HG02973 (cell line): ENCODE results near the gene VPS26A.

Experiments
- ATAC-seq: cut with Tn5 transposase; IDR thresholded peaks from one replicate; pipeline ENCODE4 v1.9.1; 2021; ENCODE audit warnings: moderate library complexity; ENCODE audit not compliant: unreplicated experiment

VPS26A gene

GRCh38 chr10:69123747-69124562, at the start of gene VPS26A:
VPS26A (plus strand) TSS chr10:69124178; CDS start chr10:69124278, 100 bp downstream.
- ATAC-seq, result peak; percentile 85

- no peak for ATAC-seq
Observed at GRCh38 chr10:69074532-69074931, 49.4 kb upstream of the VPS26A start.

DNA sequence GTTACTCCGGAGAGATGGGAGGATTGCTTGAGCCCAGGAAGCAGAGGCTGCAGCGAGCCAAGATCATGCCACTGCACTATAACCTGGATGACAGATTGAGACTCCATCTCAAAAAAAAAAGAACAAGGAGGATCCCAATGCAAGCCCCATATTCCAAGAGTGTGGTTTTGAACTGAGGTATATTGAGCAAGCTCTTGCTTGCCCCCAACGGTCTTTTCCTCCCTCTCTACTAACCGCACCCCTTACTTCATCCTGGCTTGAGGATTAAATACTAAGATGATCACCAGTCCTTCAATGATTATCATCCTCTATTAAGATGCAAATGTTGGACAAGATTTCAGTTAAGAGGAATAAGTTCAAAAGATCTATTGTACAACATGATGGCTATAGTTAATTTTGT, 48.5 kb upstream of the VPS26A start:
- no peak for ATAC-seq

DNA sequence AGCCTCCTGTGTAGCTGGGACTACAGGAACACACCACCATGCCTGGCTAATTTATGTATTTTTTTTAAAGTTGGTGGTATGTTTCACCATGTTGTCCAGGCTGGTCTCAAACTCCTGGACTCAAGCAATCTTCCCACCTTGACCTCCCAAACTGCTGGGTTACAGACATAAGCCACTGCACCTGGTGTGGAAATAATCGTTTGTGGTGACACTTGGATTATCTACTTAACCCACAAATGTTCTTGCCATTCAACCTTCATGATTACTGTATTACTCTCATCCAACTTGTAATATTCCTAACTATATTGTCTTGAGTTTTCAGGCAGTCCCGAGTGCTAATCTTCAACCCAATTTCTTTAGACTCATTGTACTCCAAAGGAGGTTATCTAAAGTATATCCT, 45.7 kb upstream of the VPS26A start:
- ATAC-seq, result no peak

- ATAC-seq, result no peak
Observed at GRCh38 chr10:69080226-69080625, 43.8 kb upstream of the VPS26A start.

- ATAC-seq, result no peak
Observed at GRCh38 chr10:69086001-69086509, 37.9 kb upstream of the VPS26A start.

DNA sequence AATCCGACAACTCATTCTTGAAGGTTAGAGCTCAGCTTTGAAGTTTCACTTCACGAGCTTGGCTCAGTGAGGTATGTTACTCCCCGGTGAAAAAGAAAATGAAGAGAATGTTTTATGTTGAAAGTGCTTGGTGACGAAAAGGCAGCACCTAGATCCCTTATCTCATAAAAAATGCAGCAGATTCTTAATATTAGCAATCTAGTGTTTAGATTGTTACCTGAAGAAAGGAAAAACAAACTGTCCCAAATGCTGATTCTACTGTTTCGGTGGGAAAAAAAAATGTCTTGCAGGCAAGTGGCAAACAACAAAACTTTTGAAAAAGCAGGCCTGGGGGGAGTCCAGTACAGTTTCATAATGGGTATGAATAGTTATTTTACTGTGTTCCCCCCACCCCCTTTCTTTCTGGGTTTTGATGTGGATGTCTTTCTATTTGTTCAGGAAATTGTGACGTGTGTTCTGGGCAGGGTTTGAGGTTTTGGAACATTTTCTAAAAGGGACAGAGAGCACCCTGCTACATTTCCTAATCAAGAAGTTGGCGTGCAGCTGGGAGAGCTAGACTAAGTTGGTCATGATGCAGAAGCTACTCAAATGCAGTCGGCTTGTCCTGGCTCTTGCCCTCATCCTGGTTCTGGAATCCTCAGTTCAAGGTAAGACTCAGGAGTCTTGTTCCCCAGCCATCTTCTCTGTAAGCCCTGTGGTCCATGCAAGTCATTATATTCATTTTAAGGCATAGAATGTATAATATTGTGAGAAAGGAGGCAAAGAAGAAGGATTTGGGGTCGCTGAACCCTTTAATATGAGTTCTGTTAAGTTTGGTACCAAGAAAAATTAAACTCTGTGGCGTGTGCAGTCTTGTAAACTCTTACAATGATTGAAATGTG, 36.1 kb upstream of the VPS26A start, which contains the start of gene SRGN:
TSS of gene SRGN (plus strand) at position 514 of the 881 bp plus-strand sequence. CDS start at position 569, 55 bp downstream.
- ATAC-seq, result peak; percentile 46

GRCh38 chr10:69088471-69088769, 35.6 kb upstream of the VPS26A start:
- no peak for ATAC-seq

GRCh38 chr10:69088801-69089501, 35.0 kb upstream of the VPS26A start:
- no peak for ATAC-seq

GRCh38 chr10:69089638-69090599, 34.1 kb upstream of the VPS26A start:
- ATAC-seq, result peak; percentile 44

DNA sequence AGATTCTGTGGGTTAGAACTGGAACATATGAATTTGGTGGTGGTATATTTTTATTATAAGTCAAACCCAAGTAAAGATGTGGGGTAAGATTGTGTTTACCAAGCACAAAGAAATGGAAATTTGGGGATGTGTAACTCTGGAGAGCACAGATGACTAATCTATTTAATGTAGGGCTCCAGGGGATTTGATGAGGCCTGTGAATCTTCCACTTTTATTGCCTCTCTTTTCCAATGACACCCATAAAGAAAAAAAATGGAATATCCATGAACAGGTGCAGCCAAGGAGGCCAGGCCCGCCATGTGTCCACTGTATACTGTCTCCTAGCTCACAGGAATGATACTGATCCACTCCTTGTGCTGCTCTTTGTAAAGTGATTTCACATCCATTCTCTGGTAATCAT, 33.3 kb upstream of the VPS26A start:
- no peak for ATAC-seq

DNA sequence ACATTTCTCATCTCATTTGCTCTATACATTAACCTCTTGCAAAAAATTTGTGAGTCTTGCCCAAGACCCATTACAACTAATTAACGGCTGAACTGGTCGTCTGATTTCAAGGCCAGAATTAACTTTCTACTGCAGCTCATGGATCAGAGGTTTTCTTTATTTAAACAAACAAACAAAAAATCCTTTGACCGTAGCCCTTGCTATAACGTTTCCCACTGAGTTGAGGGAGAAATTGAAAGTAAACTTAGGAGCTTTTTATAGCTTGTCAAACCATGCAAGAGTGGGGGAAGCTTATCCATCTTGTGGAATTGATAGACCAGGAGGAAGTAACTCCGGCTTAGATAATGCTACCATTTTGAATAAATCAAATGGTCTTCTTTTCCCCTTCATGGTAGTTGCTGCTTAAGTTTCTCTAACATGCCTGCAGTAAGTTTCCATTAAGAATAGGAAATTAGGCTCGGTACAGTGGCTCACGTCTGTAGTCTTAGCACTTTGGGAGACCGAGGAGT, 32.8 kb upstream of the VPS26A start:
- ATAC-seq, result no peak

DNA sequence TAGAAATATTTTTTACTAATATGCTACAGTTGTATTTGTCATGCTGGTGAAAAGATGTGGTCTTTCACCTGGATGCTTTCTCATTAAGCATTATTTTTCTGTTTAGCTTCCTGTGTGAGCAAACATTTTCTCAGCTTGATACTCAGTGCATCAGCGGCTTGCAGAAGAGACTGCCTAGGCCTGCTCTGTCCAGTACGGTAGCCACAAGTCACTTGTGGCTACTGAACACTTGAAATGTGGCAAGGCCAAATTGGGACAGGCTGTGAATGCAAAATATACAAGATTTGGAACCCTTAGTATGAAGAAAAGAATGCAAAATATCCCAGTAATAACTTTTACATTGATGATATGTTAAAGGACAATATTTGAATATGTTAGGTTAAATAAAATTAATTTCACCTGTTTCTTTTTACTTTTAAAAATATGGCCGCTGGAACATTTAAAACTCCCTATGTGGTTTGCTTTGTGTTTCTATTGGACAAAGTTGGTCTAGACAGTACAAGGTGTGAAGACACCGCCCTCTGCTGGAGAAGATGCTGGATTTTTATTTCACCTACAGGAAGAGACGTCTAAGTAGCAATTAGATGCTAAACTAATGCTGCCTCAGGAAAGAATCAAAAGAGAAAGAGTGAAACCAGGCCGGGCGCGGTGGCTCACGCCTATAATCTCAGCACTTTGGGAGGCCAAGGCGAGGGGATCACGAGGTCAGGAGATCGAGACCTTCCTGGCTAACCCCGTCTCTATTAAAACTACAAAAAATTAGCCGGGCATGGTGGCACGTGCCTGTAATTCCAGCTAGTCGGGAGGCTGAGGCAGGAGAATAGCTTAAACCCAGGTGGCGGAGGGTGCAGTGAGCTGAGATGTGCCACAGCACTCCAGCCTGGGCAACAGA, 30.8 kb upstream of the VPS26A start:
- ATAC-seq, result no peak

GRCh38 chr10:69093933-69094332, 30.0 kb upstream of the VPS26A start:
- no peak for ATAC-seq

- no peak for ATAC-seq
Observed at GRCh38 chr10:69096045-69096444, 27.9 kb upstream of the VPS26A start.

DNA sequence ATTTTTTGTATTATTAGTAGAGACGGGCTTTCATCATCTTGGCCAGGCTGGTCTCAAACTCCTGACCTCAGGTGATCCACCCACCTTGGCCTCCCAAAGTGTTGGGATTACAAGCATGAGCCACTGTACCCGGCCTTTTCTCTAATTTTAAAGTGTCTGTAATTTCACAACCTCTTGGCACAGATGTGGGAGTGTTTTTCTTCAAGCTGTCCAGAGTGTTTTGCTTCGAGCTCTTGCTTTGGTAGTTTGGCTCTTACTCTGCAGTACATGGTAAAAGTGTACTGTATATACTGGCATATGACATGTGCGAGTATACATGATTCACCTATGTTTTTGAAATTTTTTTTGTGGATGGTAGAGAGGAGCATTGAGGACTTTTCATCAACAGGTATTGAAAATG, 26.2 kb upstream of the VPS26A start:
- no peak for ATAC-seq

GRCh38 chr10:69100136-69100872, 23.7 kb upstream of the VPS26A start:
- ATAC-seq, result no peak

DNA sequence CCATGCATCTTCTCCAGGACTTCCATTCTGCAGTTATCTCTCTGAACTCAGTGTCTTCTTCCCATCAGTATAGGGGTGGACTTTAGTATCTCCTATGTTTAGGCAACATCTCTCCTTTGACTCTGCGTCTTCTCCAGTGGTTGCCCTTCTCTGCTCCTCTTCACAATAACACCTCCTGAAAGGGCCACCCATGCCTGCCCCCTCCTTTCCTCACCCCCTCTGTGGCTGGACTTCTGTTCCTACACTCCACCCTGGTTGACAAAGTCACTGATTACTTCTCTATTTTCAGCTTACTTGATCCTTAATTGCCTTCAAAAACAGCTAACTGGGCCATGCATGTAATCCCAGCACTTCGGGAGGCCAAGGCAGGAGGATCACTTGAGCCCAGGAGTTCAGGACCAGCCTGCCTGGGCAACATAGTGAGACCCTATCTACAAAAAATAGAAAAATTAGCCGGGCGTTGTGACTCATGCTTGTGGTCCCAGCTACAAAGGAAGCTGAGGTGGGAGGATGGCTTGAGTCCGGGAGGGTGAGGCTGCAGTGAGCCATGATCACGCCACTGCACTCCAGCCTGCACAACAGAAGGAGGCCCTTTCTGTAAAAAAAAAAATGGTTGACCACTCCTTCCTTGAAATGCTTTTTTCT, 22.4 kb upstream of the VPS26A start:
- ATAC-seq, result no peak
